Erythroblast (primary cell): Measurements from ENCODE around the gene ANKRD30B.
"Not testable (repeated sequence)": the region's sequence is repeated elsewhere in the genome, so short reads cannot be mapped to it uniquely, and the experiment has no call there.

Experiments
- DNase-seq, 2 experiments: peaks; one replicate each; lab custom pipeline; 2025; lab: John Stamatoyannopoulos, UW
- GATA1 ChIP-seq: IDR thresholded peaks from 2 replicates; pipeline ENCODE4 v1.6.1; 2011; ENCODE audit warnings: low read depth, mild to moderate bottlenecking, control low read depth, low read length, moderate library complexity
- POLR2A ChIP-seq: IDR thresholded peaks from 2 replicates; pipeline ENCODE4 v1.6.1; 2011; ENCODE audit warnings: mild to moderate bottlenecking, low read length

ANKRD30B gene

GRCh38 chr18:14784133-14784532 is 36.2 kb downstream of the ANKRD30B start:
- DNase-seq: no peak
- TF ChIP-seq GATA1 (no peak), POLR2A (no peak)

GRCh38 chr18:14796876-14797275 is 48.9 kb downstream of the ANKRD30B start:
- DNase-seq: not testable (repeated sequence)

GRCh38 chr18:14797969-14798764 is 50.2 kb downstream of the ANKRD30B start:
- not testable (repeated sequence) for DNase-seq

GRCh38 chr18:14811081-14811480 is 63.1 kb downstream of the ANKRD30B start:
- DNase-seq: not testable (repeated sequence)

- DNase-seq: not testable (repeated sequence)
Measured at GRCh38 chr18:14826972-14827632, 79.1 kb downstream of the ANKRD30B start.

GRCh38 chr18:14841607-14842006 is 93.6 kb downstream of the ANKRD30B start:
- not testable (repeated sequence) for DNase-seq

- not testable (repeated sequence) for DNase-seq
Measured at GRCh38 chr18:14851533-14851932, 103.6 kb downstream of the ANKRD30B start.

- DNase-seq: not testable (repeated sequence)
Measured at GRCh38 chr18:14855634-14856033, 107.7 kb downstream of the ANKRD30B start.

- DNase-seq: not testable (repeated sequence)
Measured at GRCh38 chr18:14856256-14856655, 108.3 kb downstream of the ANKRD30B start.

- DNase-seq: not testable (repeated sequence)
Measured at GRCh38 chr18:14858514-14858913, 110.5 kb downstream of the ANKRD30B start.

GRCh38 chr18:14859995-14860394 is 112.0 kb downstream of the ANKRD30B start:
- DNase-seq: not testable (repeated sequence)

- not testable (repeated sequence) for DNase-seq
Measured at GRCh38 chr18:14866426-14866825, 118.5 kb downstream of the ANKRD30B start.

- DNase-seq: not testable (repeated sequence)
Measured at GRCh38 chr18:14867988-14868387, 120.0 kb downstream of the ANKRD30B start.

- DNase-seq: not testable (repeated sequence)
Measured at GRCh38 chr18:14868825-14869224, 120.9 kb downstream of the ANKRD30B start.

- not testable (repeated sequence) for DNase-seq
Measured at GRCh38 chr18:14878826-14879225, 130.9 kb downstream of the ANKRD30B start.

GRCh38 chr18:14900435-14900834 is 152.5 kb downstream of the ANKRD30B start:
- TF ChIP-seq GATA1 (no peak), POLR2A (no peak)
- DNase-seq: no peak
